Erythroblast (primary cell): ENCODE measurements around the gene SRRD.

ENCODE experiments used
- GATA1 ChIP-seq: IDR thresholded peaks from 2 replicates; pipeline ENCODE4 v1.6.1; 2011; ENCODE audit warnings: low read depth, mild to moderate bottlenecking, control low read depth, low read length, moderate library complexity
- POLR2A ChIP-seq: IDR thresholded peaks from 2 replicates; pipeline ENCODE4 v1.6.1; 2011; ENCODE audit warnings: mild to moderate bottlenecking, low read length

GRCh38 chr22:26515931-26516330 lies 32.3 kb downstream of the SRRD start:
- TF ChIP-seq POLR2A (no peak), GATA1 (no peak)
